SKM-1 treated with dmso at 0.1 percent for 144 hours (cell line): ENCODE results near the gene MAGOH.
A peak's percentile ranks its signal among the peaks of the same experiment; 100 is the strongest.
"Not testable (repeated sequence)": the region's sequence is repeated elsewhere in the genome, so short reads cannot be mapped to it uniquely, and the experiment has no call there.

Experiments used
- DNase-seq: peaks from one replicate; lab custom pipeline; 2025; ENCODE audit not compliant: unreplicated experiment; lab: John Stamatoyannopoulos, UW

MAGOH gene

DNA sequence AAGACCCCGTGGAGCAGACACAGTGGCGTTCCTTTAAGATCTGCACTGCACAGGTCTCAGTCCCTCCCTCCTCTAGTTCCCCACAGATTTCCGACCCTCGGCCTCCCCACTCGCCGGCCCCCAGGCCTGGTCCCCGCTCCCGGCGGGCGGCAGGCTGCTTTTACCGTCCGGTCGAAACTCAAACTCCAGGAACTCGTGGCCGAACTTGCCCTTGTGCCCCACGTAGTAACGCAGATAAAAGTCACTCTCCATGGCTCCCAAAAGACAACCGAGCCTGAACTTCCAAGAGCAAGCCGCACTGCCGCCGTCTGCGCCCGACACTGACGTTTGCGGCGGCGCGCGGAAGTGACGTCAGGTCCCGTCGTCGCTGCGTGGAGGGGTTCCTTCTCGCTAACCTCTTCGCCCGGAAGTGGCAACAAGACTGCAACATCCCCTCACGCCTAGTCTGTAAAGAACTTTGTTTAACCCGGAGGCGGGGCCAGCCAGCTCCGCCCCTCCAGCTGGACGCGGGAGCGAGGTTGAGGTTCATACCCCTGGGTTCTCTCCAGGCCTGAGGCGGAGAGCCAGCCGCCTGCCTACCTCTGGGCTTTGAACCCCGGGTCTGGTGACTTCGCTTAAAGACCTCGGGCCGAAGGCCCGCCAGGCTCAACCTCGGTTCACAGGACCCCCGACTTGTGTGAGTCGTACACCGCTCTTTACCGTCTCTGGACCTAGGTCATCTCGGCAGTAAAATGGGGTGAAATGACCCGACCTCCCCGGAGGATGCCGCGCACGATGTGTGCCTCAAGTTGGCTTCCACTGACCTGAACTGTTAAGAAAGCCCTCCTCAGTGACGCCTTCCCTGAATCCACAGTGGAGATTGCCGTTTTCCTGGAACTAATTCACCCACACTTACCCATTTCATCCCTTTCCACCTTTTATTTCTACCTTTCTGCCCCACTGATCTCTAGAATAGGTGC is at the start of gene MAGOH:
MAGOH (minus strand) TSS at position 322 of the 959 bp plus-strand sequence; CDS start at position 252, 70 bp downstream.
- peak; percentile 96 for DNase-seq

DNA sequence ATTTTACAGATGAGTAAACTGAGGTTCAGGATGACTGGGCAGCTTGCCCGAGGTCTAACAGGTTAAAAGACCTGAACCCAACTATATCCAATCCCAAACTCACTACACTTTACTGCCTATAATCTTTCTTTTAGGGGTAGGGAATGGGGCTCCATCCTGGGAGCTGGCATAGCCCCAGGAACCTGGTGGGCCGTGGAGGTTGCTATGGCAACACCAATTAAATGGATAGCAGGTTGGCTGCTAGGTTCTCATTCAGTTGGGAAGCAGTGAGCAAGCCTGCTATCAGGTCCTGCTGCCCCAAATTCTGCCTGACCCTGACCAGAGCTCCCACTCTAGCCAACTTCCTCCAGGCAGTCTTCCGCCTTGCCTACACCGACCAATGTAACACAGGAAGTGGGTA is 48.6 kb upstream of the MAGOH start:
- no peak for DNase-seq

DNA sequence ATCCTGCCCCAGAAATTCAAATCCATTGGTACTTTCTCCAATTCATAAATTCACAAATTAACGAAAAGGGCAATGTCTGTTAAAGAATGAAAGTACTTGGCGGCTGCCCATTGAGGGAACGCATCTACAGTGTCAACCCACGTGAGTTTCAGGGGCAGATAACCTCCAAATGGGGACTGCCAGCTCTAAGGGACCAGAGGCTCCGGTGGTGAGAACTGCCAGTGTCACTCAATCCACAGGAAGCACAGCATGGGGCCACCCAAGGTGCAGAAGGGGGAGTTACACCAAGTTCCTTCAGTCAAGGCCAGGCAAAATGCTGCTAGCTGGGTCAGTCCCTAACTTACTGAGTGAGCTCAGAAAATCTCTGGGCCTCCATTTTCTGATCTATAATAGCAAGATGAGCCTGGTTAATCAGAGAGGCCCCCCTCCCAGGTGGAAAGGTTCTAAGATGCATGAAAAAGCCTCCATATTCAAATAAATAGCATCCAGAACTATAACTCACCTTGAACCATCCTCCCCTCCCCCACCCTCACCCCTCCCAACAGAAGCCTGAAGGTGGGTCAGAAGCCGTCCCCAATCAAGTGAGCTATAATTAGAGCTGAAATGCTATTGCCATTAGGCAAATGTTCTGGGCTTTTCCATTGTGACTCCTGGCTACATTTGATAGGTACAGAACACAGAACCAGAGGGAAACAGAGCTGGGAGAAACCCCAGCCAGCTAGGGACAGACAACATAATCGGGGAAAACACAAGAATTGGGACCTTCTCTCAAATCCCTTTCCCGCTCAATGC is 47.8 kb upstream of the MAGOH start:
- no peak for DNase-seq

DNA sequence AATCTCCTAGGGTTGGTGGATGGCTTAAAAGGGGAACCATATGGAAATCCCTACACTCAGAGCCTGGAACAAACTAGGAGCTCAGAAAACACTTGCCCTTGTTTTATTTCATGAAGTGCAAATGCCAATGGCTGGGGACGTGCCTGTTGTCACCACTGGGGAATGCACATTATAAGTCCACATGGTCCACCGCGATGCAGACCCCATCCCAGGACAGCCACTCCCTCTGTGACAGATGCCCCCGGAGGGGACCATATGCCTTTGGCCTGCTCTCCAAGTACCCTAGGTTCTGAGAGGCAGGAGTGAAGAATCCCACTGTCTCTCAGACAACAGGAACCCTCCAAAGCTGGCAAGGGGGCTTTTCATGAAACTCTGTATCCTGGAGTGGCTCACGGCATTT is 47.2 kb upstream of the MAGOH start:
- no peak for DNase-seq

DNA sequence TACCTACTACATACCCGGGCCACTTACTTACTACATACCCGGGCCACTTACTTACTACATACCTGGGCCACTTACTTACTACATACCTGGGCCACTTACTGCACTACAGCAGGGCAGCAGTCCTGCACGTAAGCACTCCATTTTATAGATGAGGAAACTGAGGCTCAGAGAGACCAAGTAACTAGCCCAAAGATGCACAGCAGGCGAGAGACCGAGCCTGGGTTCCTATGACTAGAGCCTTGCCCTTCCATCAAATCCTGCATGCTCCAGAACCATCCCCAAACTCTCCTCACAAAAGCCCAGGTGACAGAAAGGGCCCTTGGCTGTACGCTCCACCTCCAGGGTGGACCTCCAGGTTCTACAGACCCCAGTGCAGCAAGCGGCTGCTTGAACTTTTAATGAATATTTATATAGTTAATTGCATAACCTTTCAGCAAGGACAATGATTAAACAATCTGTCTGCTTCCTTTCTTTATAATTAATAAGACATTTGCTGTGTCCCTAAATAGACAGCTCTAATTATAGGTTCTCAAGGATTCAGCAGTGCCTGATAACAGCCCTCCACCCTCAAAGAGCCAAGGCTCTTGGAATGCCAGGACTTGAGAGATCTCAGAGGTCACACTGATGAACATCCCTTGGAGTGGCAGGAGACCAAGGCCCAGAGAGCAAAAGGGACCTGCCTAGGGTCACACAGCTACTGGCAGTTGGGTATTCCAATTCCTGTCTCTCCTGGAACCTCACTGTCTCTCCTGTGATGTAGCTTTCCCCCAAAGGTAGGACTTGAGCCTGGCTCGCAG is 46.1 kb upstream of the MAGOH start:
- no peak for DNase-seq

DNA sequence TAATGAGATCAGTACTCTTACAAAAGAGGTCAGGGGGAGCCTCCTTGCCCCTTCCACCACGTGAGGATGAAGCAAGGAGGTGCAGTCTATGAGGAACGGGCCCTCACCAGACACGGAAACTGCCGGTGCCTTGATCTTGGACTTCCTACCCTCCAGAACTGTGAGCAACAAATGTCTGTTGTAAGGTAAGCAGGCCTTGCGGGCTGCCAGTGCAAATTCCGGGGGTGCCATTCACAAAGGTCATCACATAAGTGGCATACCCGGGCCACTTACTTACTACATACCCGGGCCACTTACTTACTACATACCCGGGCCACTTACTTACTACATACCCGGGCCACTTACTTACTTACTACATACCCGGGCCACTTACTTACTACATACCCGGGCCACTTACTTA is 44.8 kb upstream of the MAGOH start:
- not testable (repeated sequence) for DNase-seq

DNA sequence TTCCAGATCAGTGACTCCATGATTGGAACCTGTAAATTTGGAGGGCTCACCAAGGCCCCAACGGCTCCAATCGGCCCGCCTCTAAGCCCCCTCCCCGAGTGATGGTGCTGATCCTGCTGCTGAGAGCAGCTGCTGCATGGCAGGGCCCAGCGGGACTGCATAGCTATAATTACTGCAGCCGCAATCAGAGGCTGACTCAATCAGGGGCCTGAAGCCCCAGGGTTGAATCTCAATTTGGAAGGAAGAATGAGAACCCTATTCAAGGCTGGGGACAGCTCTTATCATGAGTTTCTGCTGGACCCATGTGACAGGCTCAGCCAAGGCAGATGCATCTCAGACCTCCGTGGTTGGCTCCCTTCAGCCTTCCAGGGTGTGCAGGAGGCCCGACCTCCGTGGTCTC is 42.8 kb upstream of the MAGOH start:
- DNase-seq, result no peak

DNA sequence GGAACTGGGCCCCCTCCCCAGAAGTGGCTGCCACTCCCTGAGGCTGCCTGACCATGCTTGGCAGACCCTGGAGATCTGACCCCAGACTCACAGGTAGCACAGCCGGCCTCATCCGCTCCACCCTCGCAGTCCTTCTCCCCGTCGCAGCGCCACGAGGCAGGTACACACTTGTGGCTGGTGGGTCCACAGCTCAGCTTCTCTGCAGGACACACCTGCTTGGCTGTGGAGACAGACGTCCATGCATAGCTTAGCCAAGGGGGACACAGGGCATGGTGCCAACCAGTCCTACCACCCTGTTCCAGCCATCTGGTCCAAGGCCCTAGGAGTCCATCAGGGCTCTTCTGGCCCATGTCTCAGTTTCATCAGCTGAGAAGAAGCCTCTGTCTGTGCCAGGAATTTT is 42.2 kb upstream of the MAGOH start:
- DNase-seq, result no peak

DNA sequence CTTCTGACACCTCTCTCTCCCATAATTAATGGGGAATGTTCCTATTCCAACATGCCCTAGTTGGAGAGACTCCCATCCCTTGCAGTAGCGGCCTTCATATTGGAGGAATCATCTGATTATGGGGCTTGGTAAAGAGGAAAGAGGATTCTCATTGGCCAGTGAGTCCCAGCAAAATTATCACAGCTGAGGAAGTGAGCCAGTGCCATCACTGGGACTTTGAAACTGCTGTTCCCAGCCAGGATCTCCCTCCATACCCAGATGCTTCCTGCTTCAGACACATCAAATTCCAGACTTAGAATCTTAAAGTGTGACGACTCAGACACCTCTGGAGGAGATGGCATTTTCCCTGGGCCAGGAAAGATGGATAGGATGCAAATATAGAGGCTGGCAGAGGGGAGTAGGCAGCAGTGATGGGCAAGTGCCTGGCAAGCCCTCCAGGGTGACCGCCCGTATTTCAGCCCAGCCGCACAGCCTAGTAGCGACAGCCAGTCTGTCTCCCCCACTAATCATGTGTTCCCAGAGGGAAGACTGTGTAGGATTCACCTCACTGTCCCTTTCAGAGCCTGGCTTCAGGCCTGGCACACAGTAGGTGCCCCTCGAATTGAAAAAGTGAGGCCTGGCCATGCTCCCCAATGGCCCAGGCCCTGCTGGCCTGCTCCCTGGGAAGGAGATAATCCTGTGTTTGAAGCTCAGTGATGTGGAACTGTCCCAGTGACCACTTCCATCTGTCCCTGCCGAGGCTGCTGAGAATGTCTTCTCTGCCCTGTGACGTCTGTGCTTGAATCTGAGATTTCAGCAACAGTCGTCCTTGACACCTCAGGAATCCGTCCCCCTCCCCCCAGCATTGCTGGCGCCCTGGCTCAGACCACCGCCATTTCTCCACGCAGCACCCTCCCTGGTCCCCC is 41.2 kb upstream of the MAGOH start:
- DNase-seq, result no peak

DNA sequence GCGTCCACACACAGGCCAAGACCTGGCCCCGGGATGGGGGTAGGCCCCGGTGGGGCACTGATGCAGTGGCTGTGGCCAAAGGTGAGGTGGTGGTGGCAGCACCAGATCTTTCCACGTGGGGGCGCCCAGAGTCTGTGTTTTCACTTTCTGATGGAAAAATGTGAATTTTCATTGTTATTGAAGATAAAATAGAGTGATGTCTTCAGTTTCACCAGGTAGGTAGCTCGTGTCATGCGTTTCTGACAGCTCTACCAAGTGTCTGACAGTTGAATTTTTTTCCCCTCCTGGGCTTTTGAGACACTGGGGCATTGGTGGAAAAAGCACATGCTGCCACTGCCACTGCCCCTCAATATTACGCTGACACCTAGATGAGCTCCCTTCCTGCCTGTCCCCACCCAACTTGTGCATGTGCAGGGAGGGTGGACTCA is 40.0 kb upstream of the MAGOH start:
- DNase-seq, result peak; percentile 7

DNA sequence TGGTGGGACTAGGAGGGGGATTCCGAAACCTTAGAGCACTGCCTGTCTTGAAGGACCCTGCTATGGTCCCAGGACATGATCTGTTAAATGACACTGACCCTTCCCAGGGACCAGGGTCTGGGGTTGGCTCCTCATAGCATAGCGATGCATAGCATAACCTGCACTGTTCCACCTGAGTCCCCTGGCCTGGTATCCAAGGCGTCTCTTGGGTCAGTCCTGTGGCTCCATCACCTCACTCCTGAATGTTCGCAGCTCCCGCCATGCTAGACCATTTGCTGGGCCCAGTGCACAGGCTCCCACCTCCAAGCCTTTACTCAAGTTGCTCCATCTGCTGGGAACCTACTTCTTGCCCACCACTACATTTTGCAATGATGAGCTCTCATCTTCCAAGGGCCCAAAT is 39.0 kb upstream of the MAGOH start:
- DNase-seq, result no peak

DNA sequence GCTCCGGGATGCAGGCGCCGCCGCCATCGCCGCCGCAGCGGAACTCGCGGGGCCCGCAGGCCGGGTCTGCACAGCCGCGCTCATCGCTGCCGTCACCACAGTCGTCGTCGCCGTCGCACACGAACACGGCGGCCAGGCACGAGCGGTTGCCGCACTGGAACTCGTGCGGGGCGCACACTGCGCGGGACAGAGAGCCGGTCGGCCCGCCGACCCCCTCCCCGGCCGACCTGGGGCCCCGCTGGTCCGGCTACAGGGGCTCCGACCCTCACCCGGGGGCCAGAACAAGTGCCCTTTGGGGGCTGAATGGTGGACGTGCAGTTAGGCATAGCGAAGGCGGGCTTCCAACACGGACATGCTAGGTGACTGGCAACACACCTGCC is 38.6 kb upstream of the MAGOH start:
- DNase-seq, result no peak

DNA sequence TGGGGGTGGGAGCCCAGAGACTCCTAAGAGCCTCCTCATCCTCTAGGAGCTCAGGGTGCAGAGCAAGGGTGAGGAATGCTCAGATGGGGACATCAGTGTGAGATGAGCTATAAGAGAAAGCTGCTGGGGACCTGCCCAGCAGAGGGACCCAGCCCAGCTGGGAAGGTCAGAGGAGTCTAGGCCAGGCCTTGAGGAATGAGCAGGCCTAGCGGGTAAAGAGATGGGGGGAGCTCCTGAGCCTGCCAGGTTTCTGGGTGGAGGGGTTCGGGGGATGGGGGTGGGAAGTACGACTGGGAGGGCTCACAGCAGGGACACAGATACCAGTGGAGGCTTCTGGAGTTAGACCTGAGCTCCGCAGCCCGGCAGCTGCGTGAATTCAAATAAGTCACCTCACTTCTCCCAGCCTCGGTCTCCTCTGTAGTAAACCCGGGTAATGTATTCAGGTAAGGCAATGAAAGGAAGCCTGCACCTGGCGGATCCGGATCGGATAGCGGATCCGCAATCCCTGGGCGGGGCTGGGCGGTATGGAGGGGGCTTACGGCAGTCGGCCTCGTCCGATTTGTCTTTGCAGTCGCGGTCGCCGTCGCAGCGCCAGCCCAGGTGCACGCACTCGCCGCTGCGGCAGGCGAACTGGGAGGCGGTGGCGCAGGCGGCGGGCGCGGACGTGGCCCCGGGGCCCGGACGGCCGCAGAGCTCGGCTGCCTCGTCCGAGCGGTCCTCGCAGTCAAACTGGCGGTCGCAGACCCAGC is 38.0 kb upstream of the MAGOH start:
- no peak for DNase-seq

DNA sequence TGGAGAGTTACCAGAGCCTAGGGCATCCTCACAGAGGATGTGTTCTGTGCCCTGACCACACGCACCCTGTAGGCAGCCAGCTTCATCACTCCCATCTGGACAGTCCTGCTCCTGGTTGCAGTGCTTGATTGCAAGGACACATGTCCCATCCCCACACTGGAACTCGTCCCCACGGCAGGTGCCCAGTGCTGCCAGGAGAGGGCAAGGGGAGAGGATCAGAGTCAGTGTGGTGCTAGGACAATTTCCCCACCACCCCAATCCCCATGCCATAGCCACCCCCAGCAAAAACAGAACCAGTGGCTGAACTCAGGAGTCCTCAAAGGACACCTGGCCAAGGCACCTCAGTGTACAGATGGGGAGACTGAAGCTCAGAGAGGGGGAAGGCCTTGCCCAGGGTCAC is 37.2 kb upstream of the MAGOH start:
- DNase-seq, result no peak

DNA sequence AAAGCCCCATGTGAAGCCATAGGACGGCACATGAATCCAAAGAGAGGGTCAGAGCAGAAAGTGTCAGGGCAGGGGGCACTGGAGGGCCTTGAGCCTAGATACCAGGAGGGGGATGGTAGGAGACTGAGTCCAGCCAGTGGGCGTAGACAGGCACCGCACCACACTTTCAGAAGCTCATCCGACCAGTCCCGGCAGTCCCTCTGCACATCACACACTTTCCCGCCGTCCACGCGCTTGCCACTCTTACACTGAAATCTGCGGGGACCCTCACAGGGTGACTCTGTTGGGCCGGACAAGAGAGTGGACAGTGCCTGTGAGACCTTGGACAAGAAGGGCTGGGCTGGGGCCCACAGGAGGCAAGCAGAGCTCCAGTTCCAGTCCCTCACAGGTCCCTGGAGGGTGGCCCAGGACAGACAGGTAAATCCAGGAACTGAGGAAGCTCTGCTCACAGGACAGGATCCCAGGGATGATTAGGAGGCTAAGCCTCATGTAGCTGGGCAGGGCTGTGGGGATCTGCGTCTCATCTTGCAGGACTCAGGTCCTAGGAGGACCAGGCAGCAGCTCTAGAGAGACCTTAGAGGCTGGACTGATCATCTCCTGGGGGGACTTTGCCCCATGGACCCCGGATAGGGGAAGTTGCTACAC is 36.3 kb upstream of the MAGOH start:
- no peak for DNase-seq

DNA sequence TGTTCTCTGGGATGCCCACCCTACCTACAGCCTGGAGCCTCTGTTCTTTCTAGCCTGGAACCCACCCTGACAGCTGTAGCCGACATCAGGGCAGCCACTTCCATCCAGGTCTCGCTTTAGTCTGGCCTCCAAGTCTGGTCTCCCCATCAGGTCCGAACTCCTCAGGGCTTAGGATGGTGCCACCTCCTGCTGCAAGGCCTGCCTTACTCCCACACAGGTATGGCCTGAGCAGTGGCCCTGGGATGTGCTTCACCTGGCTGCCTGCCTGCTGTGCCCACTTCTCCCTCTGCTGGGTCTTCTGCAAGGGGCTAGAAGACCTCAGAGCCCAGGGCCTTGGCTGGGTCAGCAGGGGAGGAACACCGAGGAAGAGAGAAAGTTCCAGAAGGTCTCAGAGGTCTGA is 35.7 kb upstream of the MAGOH start:
- DNase-seq, result no peak

DNA sequence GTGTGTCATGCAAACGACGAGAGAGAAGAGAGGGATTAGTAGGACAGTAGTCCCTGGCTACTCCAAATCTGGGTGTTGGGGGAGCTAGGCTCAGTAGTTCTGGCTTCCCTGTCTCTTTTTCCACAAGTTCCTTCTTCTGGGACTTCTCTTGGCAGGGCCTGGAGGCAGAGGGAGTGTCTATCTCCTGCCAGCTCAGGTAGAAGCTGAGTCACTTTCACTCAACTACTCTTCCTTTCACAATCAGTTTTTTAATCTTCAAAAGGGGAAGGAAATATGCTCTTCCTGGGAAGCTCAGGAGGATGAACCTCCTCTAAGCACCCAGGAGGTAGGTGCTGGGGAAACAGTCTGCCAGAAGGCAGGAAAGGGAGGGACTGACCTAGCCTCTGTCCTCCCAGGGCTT is 35.2 kb upstream of the MAGOH start:
- DNase-seq, result no peak

DNA sequence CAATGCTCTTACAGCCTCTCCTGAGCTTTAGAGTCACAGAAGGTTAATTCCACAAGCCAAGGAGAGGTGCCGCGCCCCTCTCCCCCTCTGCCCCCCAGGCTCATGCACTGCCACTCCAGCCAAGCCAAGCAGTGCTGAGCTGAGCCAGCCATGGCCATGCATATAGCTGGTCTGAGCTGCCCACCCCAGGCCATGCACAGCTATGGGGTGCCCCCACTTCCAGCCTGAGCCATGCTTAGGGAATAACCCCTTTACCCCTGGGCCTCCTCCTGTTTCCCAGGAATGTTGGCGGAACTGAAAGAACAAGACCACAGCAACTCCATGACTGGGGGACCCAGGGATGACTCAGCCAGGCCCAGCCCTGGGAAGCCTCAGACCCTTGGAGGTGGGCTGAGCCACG is 34.0 kb upstream of the MAGOH start:
- no peak for DNase-seq

DNA sequence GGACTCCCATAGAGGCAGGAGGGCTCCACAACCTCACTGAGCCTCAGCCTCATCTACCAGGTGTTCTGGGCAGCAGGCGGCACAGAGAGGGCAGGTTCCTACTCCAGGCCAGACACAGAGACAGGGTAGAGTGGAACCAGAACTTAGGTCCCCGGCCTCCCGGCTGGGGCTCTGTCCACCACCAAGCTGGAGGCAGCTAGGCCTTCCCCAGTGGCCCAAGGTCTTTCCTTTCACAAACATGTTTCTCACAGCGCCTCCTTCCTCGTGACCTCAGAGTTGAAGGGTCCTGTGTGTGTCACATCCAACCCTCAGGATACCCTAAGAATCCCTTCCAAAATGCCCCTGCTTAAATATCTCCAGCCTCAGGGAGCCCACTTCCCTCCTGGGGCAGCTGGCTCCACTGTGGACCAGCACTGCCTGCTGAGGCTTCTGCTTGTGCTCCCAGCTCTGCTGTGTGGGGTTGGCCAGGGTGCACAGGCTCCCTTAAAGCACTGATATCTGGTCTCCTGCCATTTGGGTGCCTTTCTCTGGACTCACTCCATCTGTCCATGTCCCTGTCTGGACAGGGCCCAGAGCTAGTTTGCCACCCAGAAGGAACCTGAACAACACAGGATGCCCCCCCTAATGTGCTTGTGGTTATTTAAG is 33.2 kb upstream of the MAGOH start:
- DNase-seq, result no peak
